Endodermal cell (in vitro differentiated cells): Measurements from ENCODE around the gene ADGRL3. TPM values are rescaled to one million over a fixed set of nuclear protein-coding genes. Genes with fewer than 3 reads are reported as not detected.

ENCODE experiments used
- DNase-seq: peaks from one replicate; pipeline ENCODE4 v3.0.0-alpha.2; 2017
- H3K27ac ChIP-seq: 2 replicates; pipeline ENCODE4 v1.5.1; 2013; ENCODE audit warnings: mild to moderate bottlenecking, low read depth, low read length, moderate library complexity
- H3K27me3 ChIP-seq: 2 replicates; pipeline ENCODE4 v1.6.1; 2013; ENCODE audit warnings: mild to moderate bottlenecking, low read length, moderate library complexity; ENCODE audit not compliant: insufficient read depth, control insufficient read depth, poor library complexity, severe bottlenecking
- H3K36me3 ChIP-seq: 2 replicates; pipeline ENCODE4 v1.7.0; 2013; ENCODE audit warnings: mild to moderate bottlenecking, low read length, moderate library complexity; ENCODE audit not compliant: control insufficient read depth, insufficient read depth
- H3K4me1 ChIP-seq: one replicate; pipeline ENCODE4 v1.7.0; 2013; ENCODE audit warnings: low read length; ENCODE audit not compliant: control insufficient read depth, insufficient read depth
- H3K4me3 ChIP-seq: 2 replicates; pipeline ENCODE4 v1.5.1; 2013; ENCODE audit warnings: mild to moderate bottlenecking, low read length, moderate library complexity
- H3K9ac ChIP-seq: 2 replicates; pipeline ENCODE4 v1.6.1; 2013; ENCODE audit warnings: mild to moderate bottlenecking, low read length, moderate library complexity; ENCODE audit not compliant: poor library complexity, severe bottlenecking; ENCODE audit errors: extremely low read depth
- H3K9me3 ChIP-seq: 2 replicates; pipeline ENCODE4 v1.6.1; 2013; ENCODE audit warnings: mild to moderate bottlenecking, low read length, moderate library complexity; ENCODE audit not compliant: control insufficient read depth
- H3K27ac Mint-ChIP-seq: 2 replicates; pipeline ENCODE4 v1.8.0; 2020; ENCODE audit warnings: mixed read lengths
- H3K27me3 Mint-ChIP-seq: 2 replicates; pipeline ENCODE4 v1.8.0; 2021; ENCODE audit warnings: mild to moderate bottlenecking, mixed read lengths; ENCODE audit not compliant: insufficient read depth
- H3K36me3 Mint-ChIP-seq: 2 replicates; pipeline ENCODE4 v1.8.0; 2020; ENCODE audit warnings: low read depth, mixed read lengths
- H3K4me1 Mint-ChIP-seq: 2 replicates; pipeline ENCODE4 v1.8.0; 2020; ENCODE audit warnings: mixed read lengths
- H3K4me3 Mint-ChIP-seq: 2 replicates; pipeline ENCODE4 v1.8.0; 2020; ENCODE audit warnings: mild to moderate bottlenecking, moderate library complexity, mixed read lengths
- H3K9me3 Mint-ChIP-seq: 2 replicates; pipeline ENCODE4 v1.8.0; 2020; ENCODE audit warnings: mild to moderate bottlenecking, mixed read lengths
- WGBS, 2 experiments: methylation state at CpG; one replicate each; pipeline versions ENCODE4 v1.1.5 to v1.1.7; 2013; ENCODE audit warnings: missing lambda C conversion rate in 2 of 2, mixed read lengths in 1 of 2; ENCODE audit not compliant: insufficient coverage in 1 of 2, insufficient read length in 1 of 2; 5-methylcytosine and 5-hydroxymethylcytosine counted together
- total RNA-seq, 2 donors: library from RNA; stranded (reverse); fragmentation: NEBNext Ultra II Directional in 1 of 2; extraction: Animal tissue kit (Norgen Biotek cat#: 25700) in 1 of 2; gene quantifications; 2 replicates in 1 of 2; 3 replicates in 1 of 2; pipeline ENCODE4 v1.2.1, GENCODE V29; 2021
- TF ChIP-seq, protein P1 (sequence below): fragments of 200-600 bp; sonication (generic); conservative IDR thresholded peaks from 2 replicates; pipeline ENCODE4 v1.5.0; 2021; ENCODE audit warnings: antibody characterized with exemption, mild to moderate bottlenecking

ADGRL3 gene
- total RNA-seq, 2 donors from 2014 or later, result 9.9 to 10.3 TPM

DNA sequence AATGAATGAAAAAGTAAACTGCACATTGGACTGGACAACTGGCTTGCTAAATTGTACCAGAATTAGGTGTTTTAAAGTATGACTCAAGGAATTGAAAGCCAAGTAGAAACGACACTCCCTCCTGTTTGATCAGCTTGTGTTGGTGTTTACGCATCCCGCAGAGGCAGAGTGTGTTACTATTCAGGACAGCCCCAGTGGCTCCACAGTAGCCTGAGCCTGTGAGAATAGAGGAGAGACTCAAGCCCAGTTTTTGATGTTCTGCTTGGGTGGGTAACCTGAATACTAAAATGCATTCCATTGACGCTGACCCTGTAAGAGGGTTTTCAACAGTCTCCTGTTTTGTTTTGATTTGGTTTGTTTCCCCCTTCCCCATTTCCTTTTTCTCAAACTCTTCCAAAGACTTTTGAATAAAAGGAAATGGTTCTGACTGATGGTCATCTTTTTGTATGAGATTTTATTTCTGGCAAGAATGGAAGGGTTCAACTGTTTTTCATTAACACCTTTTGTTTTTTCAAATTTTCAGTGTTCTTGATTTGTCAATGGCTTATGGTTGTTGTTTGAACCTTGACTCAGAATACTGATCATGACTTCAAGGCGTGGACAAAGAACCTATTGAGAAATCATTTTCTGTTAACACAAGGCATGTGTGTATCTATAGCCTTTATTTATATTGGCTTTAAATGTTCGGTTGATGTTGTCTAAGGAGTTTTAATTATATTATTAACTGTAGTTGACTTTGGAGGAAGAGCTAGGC, 10.2 kb downstream of the ADGRL3 start:
- H3K27ac Mint-ChIP-seq, result peak overlapping the region; percentile 69
- H3K4me1 Mint-ChIP-seq, result peaks cover 22% of the 10 kb centered on the region
- Histone ChIP-seq H3K27ac (peak overlapping the region; percentile 57), H3K9ac (no peak overlapping the region), H3K4me1 (peaks cover 3% of the 10 kb centered on the region), H3K27me3 (no peaks in the 10 kb centered on the region), H3K36me3 (no peaks in the 10 kb centered on the region), H3K9me3 (no peaks in the 10 kb centered on the region), H3K4me3 (peak overlapping the region; percentile 62)
- TF ChIP-seq, protein P1, sequence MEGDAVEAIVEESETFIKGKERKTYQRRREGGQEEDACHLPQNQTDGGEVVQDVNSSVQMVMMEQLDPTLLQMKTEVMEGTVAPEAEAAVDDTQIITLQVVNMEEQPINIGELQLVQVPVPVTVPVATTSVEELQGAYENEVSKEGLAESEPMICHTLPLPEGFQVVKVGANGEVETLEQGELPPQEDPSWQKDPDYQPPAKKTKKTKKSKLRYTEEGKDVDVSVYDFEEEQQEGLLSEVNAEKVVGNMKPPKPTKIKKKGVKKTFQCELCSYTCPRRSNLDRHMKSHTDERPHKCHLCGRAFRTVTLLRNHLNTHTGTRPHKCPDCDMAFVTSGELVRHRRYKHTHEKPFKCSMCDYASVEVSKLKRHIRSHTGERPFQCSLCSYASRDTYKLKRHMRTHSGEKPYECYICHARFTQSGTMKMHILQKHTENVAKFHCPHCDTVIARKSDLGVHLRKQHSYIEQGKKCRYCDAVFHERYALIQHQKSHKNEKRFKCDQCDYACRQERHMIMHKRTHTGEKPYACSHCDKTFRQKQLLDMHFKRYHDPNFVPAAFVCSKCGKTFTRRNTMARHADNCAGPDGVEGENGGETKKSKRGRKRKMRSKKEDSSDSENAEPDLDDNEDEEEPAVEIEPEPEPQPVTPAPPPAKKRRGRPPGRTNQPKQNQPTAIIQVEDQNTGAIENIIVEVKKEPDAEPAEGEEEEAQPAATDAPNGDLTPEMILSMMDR, result no peak
- DNase-seq, result peak; percentile 78
- H3K27me3 Mint-ChIP-seq, result no peaks in the 10 kb centered on the region
- H3K36me3 Mint-ChIP-seq, result no peaks in the 10 kb centered on the region
- 4 to 47% methylated on average over 3 to 6 of the region's 6 CpGs for WGBS, 2 experiments
- peaks cover 1% of the 10 kb centered on the region for H3K9me3 Mint-ChIP-seq
- no peak overlapping the region for H3K4me3 Mint-ChIP-seq

DNA sequence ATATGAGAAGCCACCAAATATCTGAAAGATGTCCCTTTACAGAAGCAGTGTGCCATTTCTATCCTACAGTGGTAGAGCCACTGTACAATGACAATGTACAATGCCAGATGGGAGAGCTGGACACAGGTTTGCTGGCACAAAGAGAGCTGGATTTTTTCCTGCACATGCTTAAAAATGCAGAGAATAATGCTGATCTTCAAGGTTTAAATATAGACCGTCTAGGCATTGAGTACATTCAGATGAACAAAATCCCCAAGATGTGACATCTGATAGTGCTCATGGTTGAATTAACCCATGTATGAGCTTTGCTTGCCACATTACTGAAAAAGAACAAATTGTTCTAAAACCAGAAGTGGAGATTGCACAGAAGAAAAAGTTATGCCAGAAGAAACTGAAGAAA, 11.7 kb downstream of the ADGRL3 start:
- no peak overlapping the region for H3K9ac ChIP-seq
- WGBS, 2 experiments, result 88 to 92% methylated on average over 1 of the region's 1 CpG
- H3K4me1 ChIP-seq, result peaks cover 3% of the 10 kb centered on the region
- Mint-ChIP-seq H3K27ac (no peak overlapping the region), H3K9me3 (peaks cover 3% of the 10 kb centered on the region), H3K4me3 (no peak overlapping the region), H3K27me3 (no peaks in the 10 kb centered on the region), H3K4me1 (peaks cover 20% of the 10 kb centered on the region), H3K36me3 (no peaks in the 10 kb centered on the region)
- H3K4me3 ChIP-seq, result no peak overlapping the region
- no peaks in the 10 kb centered on the region for H3K9me3 ChIP-seq
- no peak overlapping the region for H3K27ac ChIP-seq
- H3K36me3 ChIP-seq, result no peaks in the 10 kb centered on the region
- H3K27me3 ChIP-seq, result no peaks in the 10 kb centered on the region
- TF ChIP-seq, protein P1, result no peak
- no peak for DNase-seq

DNA sequence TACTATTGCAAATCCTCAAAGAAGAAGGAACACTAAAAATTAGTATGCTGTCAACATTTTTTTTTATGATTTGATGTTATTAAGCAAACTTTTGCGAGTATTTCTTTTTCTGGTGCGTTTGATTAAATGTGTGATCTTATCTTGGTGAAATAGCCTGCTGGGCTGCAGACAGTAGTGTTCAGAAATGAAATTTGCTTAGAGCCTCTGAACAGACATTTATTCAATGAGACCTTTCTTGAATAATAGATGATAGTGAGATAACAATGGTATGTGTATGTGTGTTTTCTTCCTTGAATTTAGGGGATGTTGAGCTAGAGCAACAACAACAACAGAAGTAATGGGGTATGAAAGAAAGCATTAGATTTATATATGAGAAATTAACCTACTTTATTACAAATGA, 12.7 kb downstream of the ADGRL3 start:
- TF ChIP-seq, protein P1, result no peak
- H3K9me3 Mint-ChIP-seq, result peaks cover 1% of the 10 kb centered on the region

More for the DNA sequence above, 12.7 kb downstream of the ADGRL3 start:
- H3K27me3 ChIP-seq, result no peaks in the 10 kb centered on the region
- no peak overlapping the region for H3K9ac ChIP-seq
- Mint-ChIP-seq H3K27me3 (no peaks in the 10 kb centered on the region), H3K27ac (no peak overlapping the region), H3K4me3 (no peak overlapping the region), H3K4me1 (peaks cover 20% of the 10 kb centered on the region), H3K36me3 (no peaks in the 10 kb centered on the region)
- no peaks in the 10 kb centered on the region for H3K9me3 ChIP-seq
- H3K4me3 ChIP-seq, result no peak overlapping the region
- peaks cover 3% of the 10 kb centered on the region for H3K4me1 ChIP-seq
- no peak for DNase-seq
- no peak overlapping the region for H3K27ac ChIP-seq
- H3K36me3 ChIP-seq, result no peaks in the 10 kb centered on the region
- 87 to 100% methylated on average over 1 to 2 of the region's 2 CpGs for WGBS, 2 experiments
